HG02759 (cell line): ENCODE data around the gene WFDC12.

Experiments used
- ATAC-seq: cut with Tn5 transposase; IDR thresholded peaks from one replicate; pipeline ENCODE4 v1.9.1; 2021; ENCODE audit warnings: mild to moderate bottlenecking, moderate library complexity; ENCODE audit not compliant: unreplicated experiment

Gene WFDC12

GRCh38 chr20:45115829-45116228 lies 8.4 kb downstream of the WFDC12 start:
- no peak for ATAC-seq

DNA sequence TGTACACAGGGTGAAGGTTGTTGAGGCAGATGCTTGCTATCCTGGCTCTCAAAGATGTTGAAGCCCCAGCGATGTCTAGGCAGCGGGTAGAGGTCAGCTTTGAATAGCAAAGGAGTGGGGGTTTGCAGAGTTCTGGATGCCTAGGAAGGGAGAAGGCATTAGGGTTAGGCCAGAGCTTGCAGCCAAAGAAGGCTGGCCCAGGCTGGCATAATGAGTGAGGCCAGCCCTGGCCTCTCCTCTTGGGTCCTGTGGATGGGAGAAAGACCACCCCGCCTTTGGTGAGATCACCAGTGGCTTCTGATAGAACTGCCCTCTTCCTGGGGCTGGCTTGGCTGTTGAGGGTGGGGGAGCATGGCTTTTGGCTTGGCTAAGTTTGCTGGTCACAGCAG lies 8.9 kb downstream of the WFDC12 start:
- ATAC-seq = no peak

- no peak for ATAC-seq
Observed at GRCh38 chr20:45114465-45115385, 9.5 kb downstream of the WFDC12 start, which contains the start of gene WFDC5. WFDC5 (minus strand) TSS chr20:45115174; CDS start chr20:45115083, 91 bp downstream.

- ATAC-seq = no peak
Observed at GRCh38 chr20:45113865-45114264, 10.4 kb downstream of the WFDC12 start.

DNA sequence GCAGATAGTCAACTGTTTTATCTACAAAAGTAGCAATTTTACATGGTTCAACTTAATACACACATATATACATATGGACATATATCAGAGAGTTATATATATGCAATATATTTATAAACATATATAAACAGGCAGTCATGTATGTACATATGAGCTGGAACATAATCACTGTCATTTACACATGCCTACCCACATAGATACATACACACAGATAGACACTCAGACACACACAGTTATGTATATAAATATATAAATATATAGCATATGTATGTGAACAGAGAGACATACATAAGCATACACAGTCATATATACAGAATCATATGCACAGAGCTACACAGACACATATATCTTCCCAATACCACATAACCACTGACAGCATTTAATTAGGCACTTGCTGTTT lies 11.5 kb downstream of the WFDC12 start:
- no peak for ATAC-seq

DNA sequence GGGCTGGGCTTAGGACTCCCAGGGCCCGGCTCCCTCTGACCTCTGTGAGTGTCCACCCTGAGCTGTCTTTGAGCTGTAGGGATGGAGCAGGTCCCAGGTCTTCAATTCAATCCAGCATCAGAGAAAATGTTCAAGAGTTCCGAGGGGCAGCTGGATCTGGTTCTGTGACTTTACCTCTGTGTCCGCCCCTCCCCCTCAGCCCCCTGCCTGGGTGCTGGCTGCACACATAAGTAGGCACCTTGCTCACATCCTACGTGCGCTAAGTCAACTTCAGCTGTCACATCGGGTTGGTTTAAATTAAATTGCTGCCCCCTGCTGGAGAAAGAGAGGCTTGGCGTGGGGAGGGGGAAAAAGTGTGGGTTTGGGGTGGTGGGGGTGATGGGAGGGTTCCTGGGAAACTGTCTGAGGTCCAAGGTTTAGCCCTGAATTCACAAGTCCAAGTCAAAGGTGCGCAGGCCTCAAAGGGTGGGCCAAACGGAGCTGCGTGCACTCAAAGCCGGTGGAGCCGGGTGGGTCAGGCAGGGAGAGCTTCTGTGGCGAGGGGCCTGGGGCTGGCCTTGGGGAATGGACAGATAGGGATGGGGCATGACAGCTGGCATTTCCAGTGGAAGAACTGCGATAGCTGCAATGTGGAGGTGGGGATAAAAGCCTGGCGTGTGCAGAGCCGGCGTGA lies 12.3 kb downstream of the WFDC12 start:
- no peak for ATAC-seq

DNA sequence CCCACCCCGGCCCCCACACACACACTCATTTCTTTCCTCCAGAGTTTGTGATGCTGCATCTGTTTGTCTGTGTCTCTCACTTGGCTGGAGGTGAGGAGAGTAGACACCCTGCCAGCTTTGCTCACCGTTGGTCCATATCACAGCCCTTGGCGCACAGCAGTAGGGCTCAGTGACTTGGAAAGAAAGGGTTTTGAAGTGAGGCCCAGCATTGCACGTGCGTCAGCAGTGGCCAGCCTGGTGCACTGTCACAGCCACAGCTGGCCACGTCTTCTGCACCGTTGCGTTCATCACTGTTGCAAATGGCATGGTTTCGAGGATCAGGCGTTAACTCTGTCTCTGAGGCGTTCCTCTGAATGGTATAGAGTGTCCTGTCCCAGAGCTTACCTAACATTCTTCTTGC lies 13.0 kb downstream of the WFDC12 start:
- no peak for ATAC-seq

- no peak for ATAC-seq
Observed at GRCh38 chr20:45110301-45110700, 14.0 kb downstream of the WFDC12 start.

DNA sequence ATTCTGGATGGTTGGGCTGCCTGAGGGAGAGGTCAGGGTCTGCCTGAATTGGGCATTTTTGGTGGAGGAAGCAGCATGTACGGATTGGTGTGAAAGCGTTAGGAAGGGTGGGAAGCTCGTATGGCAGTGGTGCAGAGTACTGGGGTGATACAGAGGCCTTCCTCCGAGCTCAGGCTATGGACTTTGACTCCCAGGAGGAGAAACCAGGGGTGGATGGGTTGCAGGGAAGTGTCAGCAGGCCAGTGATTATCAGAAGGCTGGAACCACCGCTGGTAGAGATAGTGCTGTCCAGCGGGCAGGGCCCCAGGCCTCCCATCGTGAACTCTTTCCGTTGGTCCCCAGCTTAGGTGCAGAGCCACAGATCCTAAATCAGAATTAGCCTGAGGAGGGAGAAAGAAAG lies 14.6 kb downstream of the WFDC12 start:
- ATAC-seq = no peak

DNA sequence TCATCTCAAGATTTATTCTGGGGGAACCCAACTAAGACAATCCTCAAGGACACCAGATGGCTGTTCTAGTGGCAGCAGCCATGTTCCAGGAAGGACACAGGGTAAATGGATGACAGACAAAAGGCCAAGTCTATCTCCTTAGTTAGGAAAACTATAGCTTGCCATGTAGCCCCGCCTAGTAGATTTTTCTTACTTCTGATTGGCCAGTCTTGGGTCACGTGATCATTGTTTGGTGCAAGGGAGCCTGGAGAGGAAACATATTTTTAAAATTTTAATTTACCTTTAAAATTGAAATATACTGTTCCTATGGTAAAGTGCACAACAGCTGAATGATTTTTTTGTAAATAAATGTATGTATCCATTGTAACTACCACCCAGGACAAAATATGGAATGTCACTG lies 18.9 kb downstream of the WFDC12 start:
- ATAC-seq = no peak

DNA sequence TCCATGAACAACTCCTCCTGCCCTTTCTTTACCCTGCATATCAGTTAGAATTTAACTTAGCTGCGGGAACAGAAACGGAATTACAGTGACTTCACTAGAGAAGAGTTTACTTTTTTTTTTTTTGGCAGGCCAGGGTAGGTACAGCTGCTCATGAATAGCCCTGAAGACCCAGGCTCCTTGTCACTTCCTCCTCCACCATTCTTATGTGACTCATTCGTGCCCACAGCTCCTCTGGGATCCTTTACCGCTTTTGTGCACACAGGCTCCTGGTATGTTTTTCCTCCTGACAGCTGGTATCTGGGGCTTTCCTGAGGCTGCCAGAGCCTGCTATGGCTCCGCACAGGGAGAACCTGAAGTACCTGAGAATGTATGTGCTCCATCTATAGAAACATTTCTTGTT lies 19.5 kb downstream of the WFDC12 start:
- ATAC-seq = no peak

DNA sequence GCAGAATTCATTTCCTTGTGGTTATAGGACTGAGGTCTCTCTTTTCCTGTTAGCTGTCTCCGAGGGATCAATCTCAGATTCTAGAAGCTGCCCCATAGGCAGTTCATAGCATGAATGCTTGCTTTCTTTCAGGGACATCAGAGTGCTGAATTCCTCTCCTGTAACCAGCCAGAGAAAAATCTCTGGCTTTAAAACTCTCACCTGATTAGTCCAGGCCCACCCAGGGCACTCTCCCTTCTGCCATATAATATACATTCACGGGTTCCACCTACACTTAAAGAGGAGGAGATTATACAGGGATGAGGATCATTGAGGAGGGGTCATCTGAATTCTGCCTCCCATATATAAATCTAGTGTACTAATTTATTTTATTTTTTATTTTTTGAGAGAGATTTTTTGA lies 21.2 kb downstream of the WFDC12 start:
- no peak for ATAC-seq

DNA sequence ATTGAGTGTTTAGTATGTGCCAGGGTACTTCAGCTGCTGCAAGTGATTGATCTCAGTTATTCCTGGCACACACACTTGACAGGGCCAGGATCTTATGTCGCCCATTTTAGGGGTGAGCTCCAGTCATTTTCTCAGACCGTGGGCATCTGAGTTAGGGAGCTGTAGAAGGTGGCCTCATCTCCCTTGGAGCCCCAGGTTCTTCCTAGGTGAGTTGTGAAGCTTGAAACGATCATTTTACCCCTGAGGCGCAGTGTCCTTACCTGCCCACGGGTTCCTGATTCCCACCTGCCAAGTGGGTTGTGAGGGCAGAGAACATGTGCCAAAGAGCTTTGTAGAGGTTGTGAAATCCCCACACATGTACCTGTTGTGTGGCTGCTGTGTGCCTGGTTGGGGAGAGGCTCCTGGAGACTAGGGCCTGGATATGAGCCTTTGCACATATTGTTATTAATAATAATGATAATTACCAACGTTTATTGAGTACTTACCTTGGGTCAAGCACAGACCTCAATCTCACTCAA lies 22.9 kb downstream of the WFDC12 start:
- ATAC-seq = no peak

DNA sequence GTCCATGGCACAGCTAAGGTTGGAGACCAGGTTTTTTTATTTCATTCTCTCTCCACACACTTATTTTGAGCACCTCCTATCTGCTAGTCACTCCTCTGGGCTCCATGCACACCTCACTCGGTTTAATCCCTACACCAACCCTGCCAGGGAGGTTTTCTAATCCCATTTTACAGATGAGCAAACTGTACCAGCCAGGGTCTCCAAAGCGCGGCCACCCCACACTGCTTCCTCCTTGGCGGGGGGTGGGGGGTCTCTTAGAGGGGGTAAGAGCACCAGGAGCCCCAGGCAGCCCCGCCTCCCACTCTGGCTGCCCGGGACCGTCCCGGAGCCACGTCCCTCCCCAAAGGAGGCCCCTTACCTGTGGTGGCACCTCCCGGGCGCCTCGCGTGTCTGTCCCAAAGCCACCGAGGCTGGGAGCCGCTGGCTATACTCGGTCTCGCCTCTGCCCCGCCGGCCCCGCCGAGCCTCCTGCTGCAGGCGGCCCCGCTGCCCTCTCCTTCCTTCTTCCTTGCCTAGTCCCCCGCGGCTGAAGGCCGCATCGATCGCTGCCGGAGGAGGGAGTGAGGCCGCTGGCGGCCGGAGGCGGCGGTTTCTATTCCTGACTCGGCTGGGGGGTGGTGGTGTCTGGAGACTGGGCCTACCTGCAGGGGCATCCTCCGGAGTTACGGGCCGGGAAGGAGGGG lies 23.6 kb downstream of the WFDC12 start, which contains the start of gene KCNS1:
Gene KCNS1 (minus strand): TSS at position 565 of the 683 bp plus-strand sequence. CDS start 1,891 bp downstream, outside the sequence.
- no peak for ATAC-seq

DNA sequence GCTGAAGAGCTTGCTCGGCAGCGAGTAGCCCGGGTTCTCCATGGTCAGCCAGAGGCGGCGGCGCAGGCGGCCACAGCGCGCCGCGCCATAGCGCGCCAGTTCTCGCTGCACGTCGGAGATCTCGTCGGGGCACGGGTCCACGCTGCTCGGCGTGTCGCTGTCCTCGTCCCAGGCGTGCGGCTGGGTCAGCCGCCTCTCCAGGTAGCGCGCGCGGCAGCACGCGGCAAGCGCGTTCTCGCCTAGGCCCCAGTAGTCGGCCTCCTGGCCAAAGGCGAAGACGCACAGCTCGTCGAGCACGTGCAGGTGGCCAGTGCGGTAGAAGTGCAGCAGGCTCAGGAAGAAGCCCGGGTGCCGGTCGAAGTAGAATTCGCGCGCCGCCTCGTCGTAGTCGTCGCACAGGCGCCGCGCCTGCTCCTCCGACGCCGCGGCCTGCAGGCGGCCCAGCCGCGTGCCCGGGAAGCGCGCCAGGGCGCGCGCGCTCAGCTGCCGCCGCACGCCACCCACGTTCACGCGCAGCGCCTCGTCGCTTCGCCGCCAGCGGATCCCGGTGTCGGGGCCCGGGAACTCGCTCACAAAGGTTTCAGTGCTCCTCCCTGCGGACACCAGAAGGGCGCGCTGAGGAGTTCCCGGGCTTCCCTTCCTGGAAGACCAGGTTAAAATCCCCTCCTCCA lies 26.0 kb downstream of the WFDC12 start:
- no peak for ATAC-seq

GRCh38 chr20:45097485-45098102 lies 26.7 kb downstream of the WFDC12 start:
- ATAC-seq = no peak

DNA sequence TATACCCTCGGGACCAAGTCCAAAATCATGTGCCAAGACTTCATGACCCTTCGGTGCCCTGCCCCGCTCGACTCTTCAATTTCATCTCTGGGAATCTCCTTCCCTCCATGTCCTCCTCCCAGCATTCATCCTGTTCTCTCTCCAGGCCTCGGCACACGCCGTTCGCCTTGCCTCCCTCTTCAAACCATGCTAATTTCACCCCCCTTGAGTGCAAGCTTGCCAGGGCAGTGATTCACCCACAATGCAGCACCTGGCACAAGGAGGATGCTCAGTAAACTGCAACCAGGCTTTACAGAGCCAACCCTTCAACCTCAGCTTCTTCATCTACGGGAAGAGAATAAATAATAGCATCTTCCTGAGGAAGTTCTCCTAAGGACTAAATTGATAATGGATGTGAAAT lies 27.5 kb downstream of the WFDC12 start:
- ATAC-seq = no peak

DNA sequence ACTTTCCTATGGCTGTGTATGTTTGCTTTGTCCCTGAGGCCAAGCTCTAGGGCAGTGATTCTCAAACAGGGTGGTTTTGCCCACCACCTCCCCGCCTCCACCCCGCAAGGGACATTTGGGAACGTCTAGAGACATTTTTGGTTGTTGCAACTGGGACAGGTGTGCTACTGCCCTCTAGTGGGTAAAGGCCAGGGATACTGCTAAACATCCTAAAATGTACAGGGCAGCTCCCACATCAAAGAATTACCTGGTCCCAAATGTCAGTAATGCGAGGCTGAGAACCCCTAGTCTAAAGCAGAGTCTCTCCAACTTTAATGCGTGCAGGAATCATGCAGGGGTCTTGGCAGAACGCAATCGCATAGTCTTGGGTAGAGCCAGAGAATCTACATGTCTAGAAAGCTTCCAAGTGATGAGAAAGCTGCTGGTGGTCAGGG lies 28.4 kb downstream of the WFDC12 start:
- no peak for ATAC-seq

- no peak for ATAC-seq
Observed at GRCh38 chr20:45094864-45095574, 29.2 kb downstream of the WFDC12 start.

DNA sequence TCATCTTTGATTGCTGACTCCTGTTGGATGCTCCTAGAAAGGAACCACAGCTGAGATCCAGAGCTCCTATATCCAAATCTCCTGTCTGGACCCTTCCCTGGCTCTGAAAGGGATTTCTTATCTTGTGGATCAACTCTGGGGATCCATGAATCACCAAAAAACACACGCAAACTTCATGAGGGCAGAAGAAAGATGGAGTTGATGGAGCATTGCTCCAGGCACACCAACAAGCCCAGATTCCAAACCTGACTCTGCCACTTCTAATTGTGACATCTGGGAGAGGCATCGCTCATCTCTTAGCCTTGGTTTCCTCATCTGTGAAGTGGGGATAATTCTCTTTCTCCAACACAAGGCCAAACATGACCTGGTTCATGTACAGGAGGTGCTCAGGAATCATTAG lies 30.1 kb downstream of the WFDC12 start:
- ATAC-seq = no peak
